Thymus (tissue), 14 donors: ENCODE results near the gene CDK9. TPM values are rescaled to one million over a fixed set of nuclear protein-coding genes. Genes with fewer than 3 reads are reported as not detected.

Experiments used
- DNase-seq, 9 donors: peaks; one replicate each; pipeline ENCODE4 v3.0.0-alpha.2; 2013; ENCODE audit warnings: low spot score in 9 of 9, low read depth in 6 of 9, missing footprints in 1 of 9
- H3K27ac ChIP-seq, 2 donors: one replicate each; pipeline ENCODE4 v1.5.1; 2013; ENCODE audit warnings: control low read depth in 1 of 2, low read depth in 1 of 2, low read length in 1 of 2, mild to moderate bottlenecking in 1 of 2, moderate library complexity in 1 of 2
- H3K27me3 ChIP-seq, 2 donors: one replicate each; pipeline ENCODE4 v1.5.1; 2013; ENCODE audit warnings: low read length in 1 of 2; ENCODE audit not compliant: control insufficient read depth in 2 of 2, insufficient read depth in 1 of 2
- H3K36me3 ChIP-seq, 2 donors: one replicate each; pipeline ENCODE4 v1.5.1; 2013; ENCODE audit warnings: low read length in 1 of 2, mild to moderate bottlenecking in 1 of 2, moderate library complexity in 1 of 2; ENCODE audit not compliant: control insufficient read depth in 2 of 2, insufficient read depth in 2 of 2
- H3K4me1 ChIP-seq, 2 donors: one replicate each; pipeline ENCODE4 v1.5.1; 2013; ENCODE audit warnings: low read length in 2 of 2; ENCODE audit not compliant: control insufficient read depth in 2 of 2, insufficient read depth in 2 of 2
- H3K4me3 ChIP-seq, 2 donors: one replicate each; pipeline ENCODE4 v1.5.1; 2013; ENCODE audit warnings: low read length in 2 of 2, control low read depth in 1 of 2, mild to moderate bottlenecking in 1 of 2
- H3K9me3 ChIP-seq, 2 donors: one replicate each; pipeline ENCODE4 v1.5.1; 2013; ENCODE audit warnings: low read length in 1 of 2, mild to moderate bottlenecking in 1 of 2; ENCODE audit not compliant: control insufficient read depth in 2 of 2, insufficient read depth in 1 of 2
- WGBS: extraction: QIAGEN DNeasy Blood & Tissue Kit; methylation state at CpG from one replicate; pipeline ENCODE4 v1.1.7; 2013; 5-methylcytosine and 5-hydroxymethylcytosine counted together
- long read RNA-seq, 10 donors: transcript quantifications; one replicate each; lab custom pipeline, GENCODE V29; 2026
- polyA plus RNA-seq: library from polyadenylated mRNA; stranded (reverse); fragments of 200-250 nt; gene quantifications from one replicate; pipeline ENCODE4 v1.2.3, GENCODE V29; 2013
- total RNA-seq: library from RNA; stranded (reverse); fragments of 120-200 nt; gene quantifications from one replicate; pipeline ENCODE4 v1.2.4, GENCODE V29; 2013
- donor health status: healthy.

CDK9 gene
- total RNA-seq (38.9 TPM), polyA plus RNA-seq (122 TPM)
- long read RNA-seq, donor 1, partial matches to known transcripts, result 0 of 5 reads
- long read RNA-seq, donor 1, other reads (novel, unspliced or antisense), result 0 of 5 reads
- long read RNA-seq, donor 2, result 0 reads
- long read RNA-seq, donor 3, transcript CDK9-201 (7 exons, 2,463 nt), result major isoform, 26 of 59 reads
- long read RNA-seq, donor 3, transcript CDK9-205 (2 exons, 458 nt), result minor isoform, 12 of 59 reads
- long read RNA-seq, donor 3, partial matches to known transcripts, result 19 of 59 reads
- long read RNA-seq, donor 3, other reads (novel, unspliced or antisense), result 0 of 59 reads
- long read RNA-seq, donor 4, transcript CDK9-201 (7 exons, 2,463 nt), result major isoform, 7 of 18 reads
- long read RNA-seq, donor 4, partial matches to known transcripts, result 5 of 18 reads
- long read RNA-seq, donor 4, other reads (novel, unspliced or antisense), result 0 of 18 reads
- long read RNA-seq, donor 5, transcript CDK9-201 (7 exons, 2,463 nt), result major isoform, 22 of 44 reads
- long read RNA-seq, donor 5, transcript CDK9-205 (2 exons, 458 nt), result minor isoform, 8 of 44 reads
- long read RNA-seq, donor 5, partial matches to known transcripts, result 11 of 44 reads
- long read RNA-seq, donor 5, other reads (novel, unspliced or antisense), result 0 of 44 reads
- long read RNA-seq, donor 6, transcript CDK9-201 (7 exons, 2,463 nt), result major isoform, 19 of 33 reads
- long read RNA-seq, donor 6, partial matches to known transcripts, result 9 of 33 reads
- long read RNA-seq, donor 6, other reads (novel, unspliced or antisense), result 0 of 33 reads
- long read RNA-seq, donor 7, transcript CDK9-205 (2 exons, 458 nt), result minor isoform, 5 of 22 reads
- long read RNA-seq, donor 7, transcript CDK9-201 (7 exons, 2,463 nt), result major isoform, 14 of 22 reads
- long read RNA-seq, donor 7, partial matches to known transcripts, result 0 of 22 reads
- long read RNA-seq, donor 7, other reads (novel, unspliced or antisense), result 0 of 22 reads
- long read RNA-seq, donor 8, transcript CDK9-201 (7 exons, 2,463 nt), result major isoform, 13 of 16 reads
- long read RNA-seq, donor 8, partial matches to known transcripts, result 0 of 16 reads
- long read RNA-seq, donor 8, other reads (novel, unspliced or antisense), result 0 of 16 reads
- long read RNA-seq, donor 9, transcript CDK9-205 (2 exons, 458 nt), result minor isoform, 6 of 29 reads
- long read RNA-seq, donor 9, transcript CDK9-201 (7 exons, 2,463 nt), result major isoform, 16 of 29 reads
- long read RNA-seq, donor 9, partial matches to known transcripts, result 5 of 29 reads
- long read RNA-seq, donor 9, other reads (novel, unspliced or antisense), result 0 of 29 reads
- long read RNA-seq, donor 10, transcript CDK9-205 (2 exons, 458 nt), result minor isoform, 5 of 28 reads
- long read RNA-seq, donor 10, transcript CDK9-201 (7 exons, 2,463 nt), result major isoform, 12 of 28 reads
- long read RNA-seq, donor 10, partial matches to known transcripts, result 8 of 28 reads
- long read RNA-seq, donor 10, other reads (novel, unspliced or antisense), result 0 of 28 reads

DNA sequence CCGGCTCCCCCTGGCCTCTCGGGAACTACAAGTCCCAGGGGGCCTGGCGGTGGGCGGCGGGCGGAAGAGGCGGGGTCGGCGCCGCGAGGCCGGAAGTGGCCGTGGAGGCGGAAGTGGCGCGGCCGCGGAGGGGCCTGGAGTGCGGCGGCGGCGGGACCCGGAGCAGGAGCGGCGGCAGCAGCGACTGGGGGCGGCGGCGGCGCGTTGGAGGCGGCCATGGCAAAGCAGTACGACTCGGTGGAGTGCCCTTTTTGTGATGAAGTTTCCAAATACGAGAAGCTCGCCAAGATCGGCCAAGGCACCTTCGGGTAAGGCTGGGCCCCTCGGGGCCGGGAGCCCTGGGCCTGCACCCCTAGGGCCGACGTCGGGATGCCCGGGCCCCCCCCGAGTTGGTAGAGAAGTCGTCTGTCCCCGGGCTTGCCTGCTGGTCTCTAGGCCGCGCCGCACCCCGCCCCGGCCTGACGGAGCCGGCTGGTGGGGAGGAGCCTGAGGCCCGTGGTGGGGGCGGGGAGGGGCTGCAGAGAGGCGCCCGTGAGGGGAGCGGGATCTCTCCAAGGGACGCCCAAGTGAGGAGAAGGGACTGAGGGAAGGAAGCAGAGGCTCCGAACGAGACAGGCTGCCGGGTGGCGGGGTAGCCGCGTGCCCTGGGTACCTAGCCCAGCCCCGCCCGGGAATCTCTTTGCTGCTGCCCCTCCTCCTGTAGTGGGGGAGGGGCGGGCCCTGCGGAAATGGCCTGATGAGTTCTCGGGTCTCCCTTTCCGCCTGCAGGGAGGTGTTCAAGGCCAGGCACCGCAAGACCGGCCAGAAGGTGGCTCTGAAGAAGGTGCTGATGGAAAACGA is at the start of gene CDK9:
Gene CDK9 (plus strand): TSS at position 102 of the 840 bp plus-strand sequence. CDS start 115 bp downstream, at position 217.
- whole genome bisulfite sequencing, result under 1% methylated on average over 75 of the region's 75 CpGs
- Histone ChIP-seq H3K4me1 (peaks cover 28 to 51% of the 10 kb centered on the region in 2 donors), H3K9me3 (no peaks in the 10 kb centered on the region), H3K27me3 (no peaks in the 10 kb centered on the region), H3K27ac (peak within 1 kb of the TSS; percentile 91 to 99), H3K36me3 (peaks cover 46 to 47% of the 10 kb centered on the region in 2 donors), H3K4me3 (peak within 1 kb of the TSS; percentile 92 to 99)
- DNase-seq, result peak in 6 of 9 donors; percentile 77 to 93 (median 88)

DNA sequence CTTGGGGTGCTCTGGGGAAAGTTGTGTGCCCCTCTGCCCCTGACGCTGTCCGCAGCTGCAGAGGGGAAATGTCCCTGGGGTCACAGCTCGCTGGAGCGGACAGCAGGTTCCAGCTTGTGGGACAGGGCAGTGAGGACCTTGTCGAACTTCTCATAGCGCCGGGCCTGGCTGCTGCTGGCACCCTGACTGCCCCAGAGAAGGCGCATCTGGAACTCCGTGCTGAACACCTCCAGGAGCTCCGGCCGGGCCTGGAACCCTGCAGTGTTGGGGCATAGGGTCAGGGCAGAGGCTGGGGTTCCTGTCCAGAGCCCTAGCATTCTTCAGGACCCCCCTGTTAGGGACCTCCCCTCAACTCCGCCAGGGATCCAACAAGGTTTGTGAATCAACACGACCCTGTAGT is 47.2 kb upstream of the CDK9 start:
- Histone ChIP-seq H3K4me1 (peaks cover 8 to 23% of the 10 kb centered on the region in 2 donors), H3K27me3 (no peaks in the 10 kb centered on the region), H3K4me3 (no peak overlapping the region), H3K9me3 (peaks cover 1 to 3% of the 10 kb centered on the region in 2 donors), H3K27ac (no peak overlapping the region), H3K36me3 (peaks cover 50 to 57% of the 10 kb centered on the region in 2 donors)
- no peak for DNase-seq
- WGBS, result over 99% methylated on average over 13 of the region's 13 CpGs

DNA sequence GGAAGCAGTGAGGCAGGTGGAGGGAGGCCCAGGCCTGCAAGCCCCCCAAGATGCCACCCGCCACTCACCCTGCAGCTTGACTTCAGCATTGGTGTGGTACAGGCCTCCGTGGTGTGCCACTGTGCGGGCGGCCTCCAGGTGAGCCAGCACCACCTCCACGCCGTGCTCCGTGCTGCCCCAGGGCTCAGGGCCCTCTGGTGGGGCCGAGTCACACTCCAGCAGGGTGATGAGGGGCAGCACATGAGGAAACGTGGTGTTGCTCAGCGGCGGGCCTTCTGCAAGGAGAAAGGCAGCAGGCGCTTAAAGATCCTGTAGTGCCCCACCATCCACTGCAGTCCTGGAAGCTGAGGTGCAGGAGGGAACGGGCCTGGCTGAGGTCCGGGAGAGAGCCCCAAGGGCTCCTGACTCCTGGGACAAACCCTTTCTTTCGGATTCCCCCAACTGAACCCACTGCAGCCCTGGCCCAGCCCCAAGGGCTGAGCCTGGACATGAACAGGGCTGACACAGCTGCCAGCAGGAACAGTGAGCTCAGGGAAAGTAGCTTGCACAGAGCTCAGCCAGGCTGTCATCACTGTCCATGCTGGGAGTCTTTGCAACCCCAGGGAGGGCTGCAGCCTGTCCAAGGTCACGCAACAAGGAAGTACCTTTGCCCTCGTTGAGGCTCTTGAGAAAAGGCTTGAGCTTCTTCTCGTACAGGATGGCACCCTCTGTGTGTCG is 46.1 kb upstream of the CDK9 start:
- Histone ChIP-seq H3K4me1 (peaks cover 4 to 13% of the 10 kb centered on the region in 2 donors), H3K36me3 (peaks cover 61 to 66% of the 10 kb centered on the region in 2 donors), H3K27me3 (no peaks in the 10 kb centered on the region), H3K9me3 (peaks cover 1 to 3% of the 10 kb centered on the region in 2 donors), H3K4me3 (no peak overlapping the region), H3K27ac (peak overlapping the region in 1 of 2 donors; percentile 38)
- no peak for DNase-seq
- WGBS, result 94% methylated on average over 19 of the region's 19 CpGs

DNA sequence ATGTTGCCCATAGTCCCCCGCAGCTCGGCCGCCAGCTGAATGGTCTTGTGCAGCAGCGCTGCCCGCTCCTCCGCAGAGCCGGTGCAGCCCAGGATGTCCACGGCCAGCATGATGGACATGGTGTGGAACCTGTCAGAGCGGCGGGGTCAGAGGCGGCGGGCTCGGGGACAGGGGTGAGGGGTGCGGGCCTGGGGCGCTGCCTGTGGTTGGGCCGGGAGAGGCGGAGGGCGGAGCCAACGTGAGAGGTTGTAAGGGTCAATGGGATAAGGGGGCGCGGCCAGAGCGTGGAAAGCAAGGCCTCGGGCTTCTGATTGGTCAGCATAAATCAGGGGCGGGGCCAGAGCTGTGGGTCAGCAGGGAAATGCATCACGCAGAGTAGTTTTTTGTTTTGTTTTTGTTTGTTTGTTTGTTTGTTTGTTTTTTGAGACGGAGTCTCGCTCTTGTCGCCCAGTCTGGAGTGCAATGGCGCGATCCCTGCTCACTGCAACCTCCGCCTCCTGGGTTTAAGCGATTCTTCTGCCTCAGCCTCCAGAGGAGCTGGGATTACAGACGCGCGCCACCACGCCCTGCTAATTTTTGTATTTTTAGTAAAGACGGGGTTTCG is 43.9 kb upstream of the CDK9 start:
- Histone ChIP-seq H3K36me3 (peaks cover 79 to 81% of the 10 kb centered on the region in 2 donors), H3K27me3 (no peaks in the 10 kb centered on the region), H3K9me3 (peaks cover 1 to 3% of the 10 kb centered on the region in 2 donors), H3K27ac (no peak overlapping the region), H3K4me1 (peaks cover 0 to 6% of the 10 kb centered on the region in 2 donors), H3K4me3 (no peak overlapping the region)
- 93% methylated on average over 38 of the region's 38 CpGs for WGBS
- no peak for DNase-seq

DNA sequence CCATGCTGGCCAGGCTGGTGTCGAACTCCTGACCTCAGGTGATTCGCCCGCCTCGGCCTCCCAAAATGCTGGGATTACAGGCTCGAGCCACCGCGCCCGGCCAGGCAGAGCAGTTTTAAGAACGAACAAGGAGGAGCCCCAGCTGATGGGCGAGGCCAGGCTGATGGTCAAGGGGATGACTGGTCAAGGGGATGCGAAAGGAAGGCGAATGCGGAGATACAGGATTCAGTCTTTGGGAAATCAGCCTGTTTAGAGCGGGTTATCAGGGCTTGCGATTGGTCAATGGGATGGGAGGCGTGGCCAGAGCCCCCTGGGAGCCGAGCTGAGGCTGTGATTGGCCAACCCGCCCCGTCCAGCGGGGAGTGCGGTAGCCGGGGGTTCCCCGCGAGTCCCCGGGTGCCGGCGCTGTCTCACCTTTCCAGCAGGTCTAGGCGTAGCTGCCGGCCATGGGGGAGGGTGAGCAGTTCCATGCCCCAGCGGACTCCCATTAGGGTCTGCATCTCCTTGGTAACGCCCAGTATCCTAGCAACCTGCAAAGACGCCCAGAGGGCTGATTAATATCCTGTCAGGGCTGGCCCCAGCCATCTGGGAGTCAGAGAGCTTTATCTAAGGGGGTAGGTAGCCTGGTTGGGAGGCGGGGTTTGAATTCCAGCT is 43.3 kb upstream of the CDK9 start:
- Histone ChIP-seq H3K27me3 (no peaks in the 10 kb centered on the region), H3K27ac (no peak overlapping the region), H3K4me1 (peaks cover 0 to 8% of the 10 kb centered on the region in 2 donors), H3K4me3 (no peak overlapping the region), H3K9me3 (peaks cover 1 to 5% of the 10 kb centered on the region in 2 donors), H3K36me3 (peaks cover 85 to 87% of the 10 kb centered on the region in 2 donors)
- WGBS, result 93% methylated on average over 33 of the region's 33 CpGs
- DNase-seq, result peak in 1 of 9 donors; percentile 24

DNA sequence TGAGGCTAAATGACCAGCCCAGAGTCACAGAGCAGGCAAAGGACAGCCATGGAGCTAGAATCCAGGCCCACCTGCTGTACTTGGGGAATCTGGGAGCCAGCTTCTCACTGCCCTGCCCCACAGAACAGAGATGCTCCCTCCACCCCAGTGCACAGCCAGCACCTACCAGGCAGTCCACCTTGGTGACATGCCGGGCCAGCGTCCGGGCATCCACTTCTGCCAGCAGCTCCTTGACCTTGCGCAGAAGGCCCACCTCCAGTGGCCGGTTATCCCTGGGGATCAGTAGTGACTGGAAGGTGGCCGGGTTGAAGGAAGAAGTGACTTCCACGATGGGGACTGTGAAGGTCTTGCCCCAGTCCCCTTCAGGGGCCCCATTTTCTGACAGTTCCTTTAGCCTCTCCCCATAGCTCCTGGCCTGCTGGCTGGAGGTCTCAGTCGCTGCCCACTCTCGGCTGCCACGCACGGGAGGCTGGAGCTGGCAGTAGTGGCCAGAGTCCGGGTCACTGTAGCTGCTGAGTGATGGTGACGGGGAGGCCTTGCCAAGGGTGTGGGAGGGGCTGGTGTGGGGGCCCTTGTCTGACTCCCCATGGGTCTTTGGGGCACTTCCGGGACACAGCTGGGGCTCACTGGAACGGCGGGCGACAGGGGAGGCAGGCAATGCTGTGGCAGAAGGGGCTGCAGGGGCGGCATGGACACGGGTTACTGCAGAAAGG is 41.3 kb upstream of the CDK9 start:
- DNase-seq, result no peak

More for the DNA sequence above, 41.3 kb upstream of the CDK9 start:
- Histone ChIP-seq H3K36me3 (peaks cover 89% of the 10 kb centered on the region in 2 donors), H3K27me3 (no peaks in the 10 kb centered on the region), H3K4me3 (no peak overlapping the region), H3K4me1 (peaks cover 0 to 8% of the 10 kb centered on the region in 2 donors), H3K9me3 (peaks cover under 1 to 5% of the 10 kb centered on the region in 2 donors), H3K27ac (no peak overlapping the region)
- 98% methylated on average over 19 of the region's 19 CpGs for WGBS
